ENCODE measurements around the gene NUP88.

DNA sequence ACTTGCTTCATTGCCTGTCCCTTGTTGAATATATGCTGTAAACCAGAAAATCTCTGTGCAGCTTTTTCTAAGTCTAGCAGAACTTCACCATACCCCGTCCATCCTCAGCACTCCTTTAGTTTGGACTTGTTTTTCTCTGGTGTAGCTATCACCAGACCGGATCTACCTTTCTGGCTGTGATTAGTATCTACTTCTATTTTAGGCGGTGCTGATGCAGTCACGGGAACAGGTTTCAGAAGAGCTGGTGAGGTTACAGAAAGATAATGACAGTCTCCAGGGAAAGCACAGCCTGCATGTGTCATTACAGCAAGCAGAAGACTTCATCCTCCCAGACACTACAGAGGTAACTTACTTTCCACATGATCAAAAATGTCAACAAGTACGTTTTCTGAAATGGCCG lies 46.4 kb downstream of the NUP88 start:
- TF ChIP-seq GATA2 (IDR thresholded peaks at IDR 0.05; ENCODE audit: low read depth, low read length) (no peak), GATA3 (IDR thresholded peaks at IDR 0.05; ENCODE audit: low read depth, low read length) (no peak)
